ENCODE data around the gene RIOK3. TPM values are rescaled to one million over a fixed set of nuclear protein-coding genes. Genes with fewer than 3 reads are reported as not detected.
A peak's percentile ranks its signal among the peaks of the same experiment; 100 is the strongest.

Gene RIOK3, protein sequence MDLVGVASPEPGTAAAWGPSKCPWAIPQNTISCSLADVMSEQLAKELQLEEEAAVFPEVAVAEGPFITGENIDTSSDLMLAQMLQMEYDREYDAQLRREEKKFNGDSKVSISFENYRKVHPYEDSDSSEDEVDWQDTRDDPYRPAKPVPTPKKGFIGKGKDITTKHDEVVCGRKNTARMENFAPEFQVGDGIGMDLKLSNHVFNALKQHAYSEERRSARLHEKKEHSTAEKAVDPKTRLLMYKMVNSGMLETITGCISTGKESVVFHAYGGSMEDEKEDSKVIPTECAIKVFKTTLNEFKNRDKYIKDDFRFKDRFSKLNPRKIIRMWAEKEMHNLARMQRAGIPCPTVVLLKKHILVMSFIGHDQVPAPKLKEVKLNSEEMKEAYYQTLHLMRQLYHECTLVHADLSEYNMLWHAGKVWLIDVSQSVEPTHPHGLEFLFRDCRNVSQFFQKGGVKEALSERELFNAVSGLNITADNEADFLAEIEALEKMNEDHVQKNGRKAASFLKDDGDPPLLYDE
- 10 to 100 TPM; 51.5 to 74.6 (median 63.5) TPM for total RNA-seq
- 10 to 100 TPM; 33.7 to 47.0 TPM for polyA plus RNA-seq
- long read RNA-seq, donor 1, full-length matches to known transcripts = 97 of 112 reads
- long read RNA-seq, donor 1, partial matches to known transcripts = 6 of 112 reads
- long read RNA-seq, donor 1, other reads (novel, unspliced or antisense) = 9 of 112 reads
- long read RNA-seq, donor 2, full-length matches to known transcripts = 107 of 117 reads
- long read RNA-seq, donor 2, partial matches to known transcripts = 5 of 117 reads
- long read RNA-seq, donor 2, other reads (novel, unspliced or antisense) = 5 of 117 reads
- long read RNA-seq, donor 3, full-length matches to known transcripts = 110 of 136 reads
- long read RNA-seq, donor 3, partial matches to known transcripts = 11 of 136 reads
- long read RNA-seq, donor 3, other reads (novel, unspliced or antisense) = 15 of 136 reads

DNA sequence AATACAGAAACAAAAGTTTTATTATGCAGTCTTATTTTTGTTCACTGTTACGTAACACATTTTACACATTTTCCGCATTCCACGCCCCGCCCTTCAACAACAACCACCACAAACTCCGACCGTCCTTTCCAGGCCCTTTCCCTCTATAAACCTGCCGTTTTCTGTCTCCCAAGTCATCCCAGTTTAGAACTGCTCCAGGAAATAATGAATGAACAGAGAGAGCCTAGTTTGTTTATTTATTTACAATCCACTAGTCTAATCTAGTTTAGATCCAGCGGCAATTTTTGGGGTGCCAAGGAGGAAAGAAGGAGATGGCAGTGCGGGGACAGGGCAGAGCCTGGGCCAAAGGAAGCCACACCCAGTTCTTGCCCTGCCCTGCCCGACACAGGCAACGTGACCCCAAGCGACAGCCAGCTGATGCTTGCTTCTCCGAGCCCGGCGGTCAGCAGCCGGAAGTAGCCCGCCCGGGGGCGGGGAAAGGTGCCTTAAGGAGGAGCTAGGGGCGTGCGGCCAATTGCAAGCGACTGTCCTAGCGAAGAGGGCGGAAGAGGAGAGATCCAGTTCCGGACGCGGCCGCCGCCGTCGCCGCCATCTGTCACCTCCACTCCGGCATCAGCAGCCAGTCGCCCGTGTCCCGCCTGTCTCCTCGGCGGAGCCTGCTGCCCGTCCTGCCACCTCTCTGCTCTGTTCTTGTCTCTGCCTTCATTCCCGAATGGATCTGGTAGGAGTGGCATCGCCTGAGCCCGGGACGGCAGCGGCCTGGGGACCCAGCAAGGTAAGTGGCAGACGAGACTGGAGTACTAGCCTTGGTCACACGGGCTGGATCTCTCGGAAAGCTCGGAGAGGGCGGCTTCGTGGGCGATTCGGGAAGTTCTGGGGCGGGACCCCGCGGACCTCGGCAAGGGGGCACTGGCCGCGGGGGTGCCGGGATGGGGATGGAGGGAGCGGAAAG, at the start of gene RIOK3:
Gene RIOK3, plus strand, starts transcription at position 560 of the 952 bp plus-strand sequence. Its CDS starts 153 bp downstream, at position 713.
- Histone ChIP-seq H3K9me3 (no peaks in the 10 kb centered on the region), H3K4me3 (peak within 1 kb of the TSS; percentile 75 to 98 (median 92)), H3K27ac (peak within 1 kb of the TSS; percentile 52 to 96 (median 92)), H3K4me1 (peaks cover 7 to 57% (median 40%) of the 10 kb centered on the region in 9 donors), H3K36me3 (peaks cover 0 to 13% (median 0%) of the 10 kb centered on the region in 9 donors), H3K27me3 (no peaks in the 10 kb centered on the region)
- intact Hi-C loops (cut with DNase I) = loop anchor here in 5 of 10 donors (1.0 to 5.0 kb wide), 6 partner anchors 49 to 1246 kb away; partner anchors contain the start of genes RMC1 (in 4 of the 5), NPC1 (in 1 of the 5) and RBBP8 (in 1 of the 5)
- TF ChIP-seq, protein P1, sequence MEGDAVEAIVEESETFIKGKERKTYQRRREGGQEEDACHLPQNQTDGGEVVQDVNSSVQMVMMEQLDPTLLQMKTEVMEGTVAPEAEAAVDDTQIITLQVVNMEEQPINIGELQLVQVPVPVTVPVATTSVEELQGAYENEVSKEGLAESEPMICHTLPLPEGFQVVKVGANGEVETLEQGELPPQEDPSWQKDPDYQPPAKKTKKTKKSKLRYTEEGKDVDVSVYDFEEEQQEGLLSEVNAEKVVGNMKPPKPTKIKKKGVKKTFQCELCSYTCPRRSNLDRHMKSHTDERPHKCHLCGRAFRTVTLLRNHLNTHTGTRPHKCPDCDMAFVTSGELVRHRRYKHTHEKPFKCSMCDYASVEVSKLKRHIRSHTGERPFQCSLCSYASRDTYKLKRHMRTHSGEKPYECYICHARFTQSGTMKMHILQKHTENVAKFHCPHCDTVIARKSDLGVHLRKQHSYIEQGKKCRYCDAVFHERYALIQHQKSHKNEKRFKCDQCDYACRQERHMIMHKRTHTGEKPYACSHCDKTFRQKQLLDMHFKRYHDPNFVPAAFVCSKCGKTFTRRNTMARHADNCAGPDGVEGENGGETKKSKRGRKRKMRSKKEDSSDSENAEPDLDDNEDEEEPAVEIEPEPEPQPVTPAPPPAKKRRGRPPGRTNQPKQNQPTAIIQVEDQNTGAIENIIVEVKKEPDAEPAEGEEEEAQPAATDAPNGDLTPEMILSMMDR (IDR thresholded peaks at IDR 0.05) = no peak
- DNase-seq = peak; percentile 97 to 98
- 0 to 1% methylated on average over 60 of the region's 60 CpGs for WGBS, 2 donors
- peak; percentile 99 for ATAC-seq

GRCh38 chr18:23403310-23403709, 49.8 kb upstream of the RIOK3 start:
- 97% methylated on average over 8 of the region's 8 CpGs for WGBS, 2 donors
- intact Hi-C loops (cut with DNase I) = no loop called here

DNA sequence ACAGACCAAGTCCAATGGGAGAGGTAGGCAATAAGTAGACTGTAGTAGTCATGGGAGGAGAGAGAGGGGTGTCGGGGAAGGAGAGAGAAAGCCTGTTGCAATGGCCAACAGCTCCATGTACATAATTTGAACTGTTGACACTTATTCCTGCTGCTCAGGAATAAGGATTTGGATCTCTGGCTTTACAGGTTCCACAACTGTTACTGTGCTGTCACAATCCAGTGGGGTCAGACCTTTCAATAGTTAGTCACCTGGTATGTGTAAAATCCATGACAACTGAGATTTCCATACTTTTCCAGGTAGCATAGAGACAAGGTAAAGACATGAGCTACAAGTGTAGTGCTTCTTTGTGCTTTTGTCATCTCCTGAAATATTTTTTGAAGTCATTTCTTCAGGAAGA, 47.5 kb upstream of the RIOK3 start:
- Histone ChIP-seq H3K9me3 (no peaks in the 10 kb centered on the region), H3K27ac (no peak overlapping the region), H3K4me1 (peaks cover 0 to 4% (median 0%) of the 10 kb centered on the region in 9 donors), H3K4me3 (no peak overlapping the region), H3K36me3 (no peaks in the 10 kb centered on the region), H3K27me3 (no peaks in the 10 kb centered on the region)
- WGBS, 2 donors = 95 to 100% methylated on average over 1 of the region's 1 CpG
- DNase-seq (no peak), ATAC-seq (no peak)
- TF ChIP-seq, protein P1 (IDR thresholded peaks at IDR 0.05) = no peak
- intact Hi-C loops (cut with DNase I) = no loop called here

More at GRCh38 chr18:23403310-23403709, 49.8 kb upstream of the RIOK3 start:
- no peaks in the 10 kb centered on the region for H3K9me3 ChIP-seq
- H3K4me3 ChIP-seq = no peak overlapping the region
- ATAC-seq (no peak), DNase-seq (no peak)
- peaks cover 0 to 5% (median 0%) of the 10 kb centered on the region in 9 donors for H3K36me3 ChIP-seq
- H3K27ac ChIP-seq = no peak overlapping the region
- H3K27me3 ChIP-seq = no peaks in the 10 kb centered on the region
- H3K4me1 ChIP-seq = peaks cover 0 to 4% (median 0%) of the 10 kb centered on the region in 9 donors
- TF ChIP-seq, protein P1 (IDR thresholded peaks at IDR 0.05) = no peak
